Stimulated activated naive CD8-positive, alpha-beta T cell treated with anti-CD3 and anti-CD28 coated beads, Interleukin-15, Interleukin-2, amounts not matched to agents 100 ng/mL and 50 ng/mL, for 24 hours (primary cell): ENCODE data around the gene LRRTM1.

Experiments
- H3K27ac Mint-ChIP-seq: one replicate; pipeline ENCODE4 v1.8.0; 2021; ENCODE audit warnings: mild to moderate bottlenecking, mixed read lengths
- H3K27me3 Mint-ChIP-seq: one replicate; pipeline ENCODE4 v1.8.0; 2021; ENCODE audit warnings: mixed read lengths
- H3K36me3 Mint-ChIP-seq: one replicate; pipeline ENCODE4 v1.8.0; 2021; ENCODE audit warnings: low read depth, mixed read lengths
- H3K4me1 Mint-ChIP-seq: one replicate; pipeline ENCODE4 v1.8.0; 2021; ENCODE audit warnings: low read depth, mixed read lengths
- H3K4me3 Mint-ChIP-seq: one replicate; pipeline ENCODE4 v1.8.0; 2021; ENCODE audit warnings: mild to moderate bottlenecking, mixed read lengths
- H3K9me3 Mint-ChIP-seq: one replicate; pipeline ENCODE4 v1.8.0; 2021; ENCODE audit warnings: mixed read lengths

The LRRTM1 gene

GRCh38 chr2:80303909-80304837 lies at the start of gene LRRTM1:
LRRTM1 (minus strand) TSS chr2:80304752; CDS start chr2:80303819, 933 bp downstream.
- Mint-ChIP-seq H3K9me3 (no peaks in the 10 kb centered on the region), H3K4me1 (no peaks in the 10 kb centered on the region), H3K4me3 (no peak within 1 kb of the TSS), H3K27ac (no peak within 1 kb of the TSS), H3K27me3 (peaks cover 48% of the 10 kb centered on the region), H3K36me3 (no peaks in the 10 kb centered on the region)

GRCh38 chr2:80351231-80351630 lies 46.7 kb upstream of the LRRTM1 start:
- Mint-ChIP-seq H3K9me3 (peaks cover 9% of the 10 kb centered on the region), H3K27me3 (no peaks in the 10 kb centered on the region), H3K4me1 (no peaks in the 10 kb centered on the region), H3K27ac (no peak overlapping the region), H3K4me3 (no peak overlapping the region), H3K36me3 (no peaks in the 10 kb centered on the region)

GRCh38 chr2:80348953-80349352 lies 44.4 kb upstream of the LRRTM1 start:
- H3K9me3 Mint-ChIP-seq = peaks cover 20% of the 10 kb centered on the region
- no peaks in the 10 kb centered on the region for H3K36me3 Mint-ChIP-seq
- no peak overlapping the region for H3K27ac Mint-ChIP-seq
- no peaks in the 10 kb centered on the region for H3K27me3 Mint-ChIP-seq
- H3K4me1 Mint-ChIP-seq = no peaks in the 10 kb centered on the region
- no peak overlapping the region for H3K4me3 Mint-ChIP-seq

- no peak overlapping the region for H3K27ac Mint-ChIP-seq
- H3K36me3 Mint-ChIP-seq = no peaks in the 10 kb centered on the region
- no peak overlapping the region for H3K4me3 Mint-ChIP-seq
- H3K27me3 Mint-ChIP-seq = no peaks in the 10 kb centered on the region
- no peaks in the 10 kb centered on the region for H3K4me1 Mint-ChIP-seq
- H3K9me3 Mint-ChIP-seq = peaks cover 20% of the 10 kb centered on the region
Measured at GRCh38 chr2:80348078-80348477, 43.5 kb upstream of the LRRTM1 start.

- H3K27me3 Mint-ChIP-seq = no peaks in the 10 kb centered on the region
- peaks cover 24% of the 10 kb centered on the region for H3K9me3 Mint-ChIP-seq
- no peak overlapping the region for H3K4me3 Mint-ChIP-seq
- H3K4me1 Mint-ChIP-seq = no peaks in the 10 kb centered on the region
- no peaks in the 10 kb centered on the region for H3K36me3 Mint-ChIP-seq
- no peak overlapping the region for H3K27ac Mint-ChIP-seq
Measured at GRCh38 chr2:80340022-80340421, 35.5 kb upstream of the LRRTM1 start.

- Mint-ChIP-seq H3K4me3 (no peak overlapping the region), H3K9me3 (peaks cover 15% of the 10 kb centered on the region), H3K27me3 (no peaks in the 10 kb centered on the region), H3K36me3 (no peaks in the 10 kb centered on the region), H3K27ac (no peak overlapping the region), H3K4me1 (no peaks in the 10 kb centered on the region)
Measured at GRCh38 chr2:80338794-80339193, 34.2 kb upstream of the LRRTM1 start.

- Mint-ChIP-seq H3K4me1 (no peaks in the 10 kb centered on the region), H3K36me3 (no peaks in the 10 kb centered on the region), H3K9me3 (peaks cover 7% of the 10 kb centered on the region), H3K27ac (no peak overlapping the region), H3K4me3 (no peak overlapping the region), H3K27me3 (no peaks in the 10 kb centered on the region)
Measured at GRCh38 chr2:80335411-80335810, 30.9 kb upstream of the LRRTM1 start.

- no peaks in the 10 kb centered on the region for H3K36me3 Mint-ChIP-seq
- H3K27ac Mint-ChIP-seq = no peak overlapping the region
- H3K9me3 Mint-ChIP-seq = peaks cover 7% of the 10 kb centered on the region
- no peaks in the 10 kb centered on the region for H3K4me1 Mint-ChIP-seq
- H3K27me3 Mint-ChIP-seq = no peaks in the 10 kb centered on the region
- H3K4me3 Mint-ChIP-seq = no peak overlapping the region
Measured at GRCh38 chr2:80333886-80334285, 29.3 kb upstream of the LRRTM1 start.

GRCh38 chr2:80330527-80331450 lies 26.2 kb upstream of the LRRTM1 start:
- H3K27ac Mint-ChIP-seq = no peak overlapping the region
- H3K4me1 Mint-ChIP-seq = no peaks in the 10 kb centered on the region
- no peak overlapping the region for H3K4me3 Mint-ChIP-seq
- no peaks in the 10 kb centered on the region for H3K36me3 Mint-ChIP-seq
- H3K9me3 Mint-ChIP-seq = peaks cover 4% of the 10 kb centered on the region
- H3K27me3 Mint-ChIP-seq = no peaks in the 10 kb centered on the region

GRCh38 chr2:80329491-80329890 lies 24.9 kb upstream of the LRRTM1 start:
- Mint-ChIP-seq H3K9me3 (peaks cover 4% of the 10 kb centered on the region), H3K27me3 (no peaks in the 10 kb centered on the region), H3K27ac (no peak overlapping the region), H3K4me3 (no peak overlapping the region), H3K36me3 (no peaks in the 10 kb centered on the region), H3K4me1 (no peaks in the 10 kb centered on the region)

- H3K27ac Mint-ChIP-seq = no peak overlapping the region
- H3K9me3 Mint-ChIP-seq = peaks cover 4% of the 10 kb centered on the region
- H3K4me3 Mint-ChIP-seq = no peak overlapping the region
- no peaks in the 10 kb centered on the region for H3K36me3 Mint-ChIP-seq
- no peaks in the 10 kb centered on the region for H3K27me3 Mint-ChIP-seq
- no peaks in the 10 kb centered on the region for H3K4me1 Mint-ChIP-seq
Measured at GRCh38 chr2:80328159-80328571, 23.6 kb upstream of the LRRTM1 start.

GRCh38 chr2:80326861-80327260 lies 22.3 kb upstream of the LRRTM1 start:
- H3K27me3 Mint-ChIP-seq = peaks cover 3% of the 10 kb centered on the region
- H3K9me3 Mint-ChIP-seq = peaks cover 4% of the 10 kb centered on the region
- no peaks in the 10 kb centered on the region for H3K4me1 Mint-ChIP-seq
- no peaks in the 10 kb centered on the region for H3K36me3 Mint-ChIP-seq
- H3K4me3 Mint-ChIP-seq = no peak overlapping the region
- H3K27ac Mint-ChIP-seq = no peak overlapping the region

- Mint-ChIP-seq H3K9me3 (peaks cover 4% of the 10 kb centered on the region), H3K4me3 (no peak overlapping the region), H3K4me1 (no peaks in the 10 kb centered on the region), H3K27ac (no peak overlapping the region), H3K27me3 (peaks cover 5% of the 10 kb centered on the region), H3K36me3 (no peaks in the 10 kb centered on the region)
Measured at GRCh38 chr2:80326214-80326613, 21.7 kb upstream of the LRRTM1 start.

- no peaks in the 10 kb centered on the region for H3K4me1 Mint-ChIP-seq
- H3K27ac Mint-ChIP-seq = no peak overlapping the region
- H3K9me3 Mint-ChIP-seq = no peaks in the 10 kb centered on the region
- no peaks in the 10 kb centered on the region for H3K36me3 Mint-ChIP-seq
- no peak overlapping the region for H3K4me3 Mint-ChIP-seq
- H3K27me3 Mint-ChIP-seq = peaks cover 7% of the 10 kb centered on the region
Measured at GRCh38 chr2:80324525-80324924, 20.0 kb upstream of the LRRTM1 start.

GRCh38 chr2:80323610-80324009 lies 19.1 kb upstream of the LRRTM1 start:
- H3K4me1 Mint-ChIP-seq = no peaks in the 10 kb centered on the region
- peaks cover 7% of the 10 kb centered on the region for H3K27me3 Mint-ChIP-seq
- H3K27ac Mint-ChIP-seq = no peak overlapping the region
- no peak overlapping the region for H3K4me3 Mint-ChIP-seq
- H3K9me3 Mint-ChIP-seq = no peaks in the 10 kb centered on the region
- H3K36me3 Mint-ChIP-seq = no peaks in the 10 kb centered on the region
